PFSK-1 (cell line): ENCODE measurements around the gene CCDC188.

Source experiments
- FOXP2 ChIP-seq: optimal IDR thresholded peaks from 2 replicates; pipeline ENCODE3; 2011; ENCODE audit warnings: borderline replicate concordance, control low read depth, inconsistent platforms; ENCODE audit not compliant: insufficient read depth; ENCODE audit errors: extremely low read length, extremely low read depth
- POLR2AphosphoS5 ChIP-seq: IDR thresholded peaks from 2 replicates; pipeline ENCODE4 v1.6.1; 2012; ENCODE audit warnings: low read depth, mild to moderate bottlenecking, control low read depth, low read length, moderate library complexity
- REST ChIP-seq, 2 experiments: IDR thresholded peaks; 2 replicates each; pipeline versions ENCODE4 v1.6.1 to v1.8.0; 2011 to 2012; ENCODE audit warnings: low read depth in 2 of 2, low read length in 2 of 2, control low read depth in 1 of 2, inconsistent platforms in 1 of 2, mild to moderate bottlenecking in 1 of 2, moderate library complexity in 1 of 2; ENCODE audit not compliant: insufficient read depth in 1 of 2
- SIN3A ChIP-seq: IDR thresholded peaks from 2 replicates; pipeline ENCODE4 v1.6.1; 2012; ENCODE audit warnings: mild to moderate bottlenecking, low read length, moderate library complexity, borderline replicate concordance; ENCODE audit not compliant: insufficient read depth
- TAF1 ChIP-seq: IDR thresholded peaks from 2 replicates; pipeline ENCODE4 v1.6.1; 2012; ENCODE audit warnings: low read length, control low read depth, borderline replicate concordance; ENCODE audit not compliant: insufficient read depth

Gene CCDC188

GRCh38 chr22:20117633-20118299 is 33.1 kb downstream of the CCDC188 start:
- TF ChIP-seq TAF1 (no peak), REST (IDR thresholded peaks at IDR 0.05; ENCODE audit: insufficient read depth in 1 of 2, low read depth in 2 of 2, low read length in 2 of 2) (no peak), POLR2AphosphoS5 (no peak; the same call in 1 of the 2 replicates), SIN3A (no peak), FOXP2 (no peak)

- TF ChIP-seq POLR2AphosphoS5 (no peak; the same call in 1 of the 2 replicates), REST (IDR thresholded peaks at IDR 0.05; ENCODE audit: insufficient read depth in 1 of 2, low read depth in 2 of 2, low read length in 2 of 2) (peak in 1 of 2 experiments; percentile 22; a peak in 2 of 4 replicates), TAF1 (peak; percentile 48; the same call in 1 of the 2 replicates), FOXP2 (peak; percentile 25), SIN3A (peak; percentile 60; the same call in 1 of the 2 replicates)
Measured at GRCh38 chr22:20116951-20117632, 33.8 kb downstream of the CCDC188 start, which contains the start of gene TRMT2A. Gene TRMT2A, minus strand, starts transcription at chr22:20117226. Its CDS starts 320 bp downstream, at chr22:20116906.

GRCh38 chr22:20116376-20116950 is 34.4 kb downstream of the CCDC188 start:
- no peak for TF ChIP-seq REST (IDR thresholded peaks at IDR 0.05; ENCODE audit: insufficient read depth in 1 of 2, low read depth in 2 of 2, low read length in 2 of 2)
- no peak for TF ChIP-seq FOXP2
- TF ChIP-seq TAF1: no peak
- no peak for TF ChIP-seq SIN3A
- TF ChIP-seq POLR2AphosphoS5: no peak

- TF ChIP-seq SIN3A (no peak), FOXP2 (no peak), REST (IDR thresholded peaks at IDR 0.05; ENCODE audit: insufficient read depth in 1 of 2, low read depth in 2 of 2, low read length in 2 of 2) (no peak), POLR2AphosphoS5 (no peak), TAF1 (no peak)
Measured at GRCh38 chr22:20115691-20116375, 35.0 kb downstream of the CCDC188 start, which contains the start of gene RANBP1. Gene RANBP1, plus strand, starts transcription at chr22:20116104. Its CDS starts 81 bp downstream, at chr22:20116185.
